Hematopoietic multipotent progenitor cell treated with erythropoietin and hydrocortisone succinate and interleukin-3 and kit ligand, for 4 days (in vitro differentiated cells): Measurements from ENCODE around the gene AFF3.
A peak's percentile ranks its signal among the peaks of the same experiment; 100 is the strongest.

ENCODE experiments used
- DNase-seq: peaks from one replicate; pipeline ENCODE4 v3.0.0-alpha.2; 2015

AFF3 gene

DNA sequence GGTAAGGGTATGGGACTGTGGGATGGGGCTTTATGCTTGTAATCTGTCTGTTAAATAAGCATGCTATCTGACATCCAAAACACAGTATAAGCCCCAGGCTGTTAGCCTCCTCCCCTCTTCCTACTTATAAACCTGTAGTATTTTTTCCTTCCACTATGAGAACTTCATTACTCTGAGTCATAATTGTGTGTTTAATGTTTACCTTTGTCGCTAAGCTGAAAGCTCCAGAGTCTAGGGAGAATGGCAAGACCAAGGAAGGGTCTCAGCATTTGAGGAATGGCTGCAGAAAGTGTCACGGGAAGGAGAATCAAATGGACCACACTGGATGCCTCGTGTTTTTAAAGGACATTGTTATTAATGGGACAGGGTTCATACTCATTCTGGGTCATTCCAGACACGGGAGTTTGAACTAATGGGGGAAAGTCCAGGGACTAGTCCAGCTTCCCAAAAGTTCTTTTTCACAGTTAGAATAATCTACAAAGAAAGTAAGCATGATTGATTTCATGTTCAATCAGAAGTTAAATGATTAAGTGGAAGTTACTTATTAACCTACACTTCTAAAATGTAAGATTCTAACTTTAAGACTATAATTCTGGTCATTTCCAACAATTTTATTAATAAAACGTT is 292.2 kb downstream of the AFF3 start:
- DNase-seq, result no peak

DNA sequence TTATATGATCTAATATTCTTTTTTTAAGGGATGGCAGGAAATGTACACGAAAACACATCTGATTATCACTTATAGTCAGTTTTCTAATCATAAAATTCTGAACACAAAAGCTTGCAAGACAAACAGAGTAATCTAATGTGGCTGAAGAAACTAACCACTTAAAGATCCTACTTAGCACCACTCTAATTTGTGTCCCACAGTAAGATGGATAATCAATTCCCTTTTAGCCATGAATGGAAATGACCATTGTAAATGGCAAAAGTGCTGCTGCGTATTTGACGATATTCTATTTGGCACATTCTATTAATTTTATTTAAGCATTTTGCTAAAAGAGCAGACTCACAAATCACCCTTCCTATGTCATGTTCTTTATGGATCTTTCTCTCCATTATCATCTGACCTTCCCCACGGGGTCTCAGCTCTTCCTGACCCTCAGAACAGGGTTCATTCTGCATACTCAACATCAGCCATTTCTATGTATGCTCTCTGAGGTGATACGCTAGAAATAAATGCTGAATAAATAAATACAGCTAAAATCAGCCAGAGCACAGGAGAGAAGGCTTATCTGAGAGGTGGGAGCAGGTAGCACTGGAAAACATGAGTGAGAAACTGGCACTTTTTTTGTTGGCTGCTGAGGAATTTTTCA is 295.8 kb downstream of the AFF3 start:
- no peak for DNase-seq

DNA sequence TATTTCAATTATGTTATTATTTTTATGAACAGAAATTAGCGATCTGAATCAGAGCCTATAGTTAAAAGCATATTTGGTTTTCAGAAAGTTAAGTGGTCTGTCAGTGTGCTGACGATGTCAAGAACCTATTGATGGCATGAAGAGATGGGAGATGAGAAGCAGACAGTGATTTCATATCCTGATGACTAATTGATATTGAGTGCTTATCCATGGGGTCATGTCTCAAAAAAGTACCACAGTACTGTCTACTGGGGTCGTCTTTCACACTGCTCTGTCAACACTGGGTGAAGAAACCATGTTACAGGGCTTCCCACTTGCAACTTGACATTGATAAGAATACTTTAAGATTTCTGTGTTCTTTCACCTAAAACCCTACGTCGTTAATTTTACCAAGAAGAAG is 297.1 kb downstream of the AFF3 start:
- DNase-seq, result no peak

DNA sequence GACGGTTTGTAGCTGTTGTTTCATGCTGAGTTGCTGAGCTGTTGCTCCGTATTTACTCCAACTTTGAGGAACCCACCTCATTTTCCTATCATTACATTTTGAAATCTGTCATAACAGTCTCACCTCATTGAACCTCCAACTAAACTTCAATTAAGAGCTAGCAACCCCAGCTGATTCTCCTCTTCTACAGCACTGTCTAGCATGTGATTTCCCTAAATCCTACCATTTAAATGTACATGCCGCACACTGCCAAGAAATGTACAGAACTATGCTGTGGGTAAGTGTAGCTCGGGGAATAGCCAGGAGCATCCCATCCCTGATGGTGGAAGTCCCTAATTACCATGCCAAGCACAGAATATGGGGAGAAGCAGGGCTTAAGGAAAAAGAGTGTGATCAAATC is 299.9 kb downstream of the AFF3 start:
- DNase-seq, result no peak

DNA sequence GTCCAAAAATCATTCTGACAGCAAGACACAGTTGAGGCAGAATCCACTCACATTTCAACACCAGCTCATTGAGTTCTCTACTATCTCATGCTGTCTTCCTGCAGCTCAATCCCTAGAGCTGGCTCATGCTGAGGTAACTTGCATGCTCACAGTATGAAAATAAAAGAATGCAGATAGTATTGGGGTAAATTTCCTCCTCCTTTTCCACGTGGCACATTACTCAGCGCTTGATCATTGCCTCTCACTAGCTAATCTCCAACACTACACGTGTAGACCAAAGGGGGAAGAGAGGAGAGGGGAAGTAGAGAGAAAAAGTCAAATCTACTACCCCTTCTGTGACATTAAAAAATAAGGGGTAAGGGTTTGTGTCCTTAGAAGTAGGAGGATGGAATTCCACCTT is 300.6 kb downstream of the AFF3 start:
- no peak for DNase-seq

DNA sequence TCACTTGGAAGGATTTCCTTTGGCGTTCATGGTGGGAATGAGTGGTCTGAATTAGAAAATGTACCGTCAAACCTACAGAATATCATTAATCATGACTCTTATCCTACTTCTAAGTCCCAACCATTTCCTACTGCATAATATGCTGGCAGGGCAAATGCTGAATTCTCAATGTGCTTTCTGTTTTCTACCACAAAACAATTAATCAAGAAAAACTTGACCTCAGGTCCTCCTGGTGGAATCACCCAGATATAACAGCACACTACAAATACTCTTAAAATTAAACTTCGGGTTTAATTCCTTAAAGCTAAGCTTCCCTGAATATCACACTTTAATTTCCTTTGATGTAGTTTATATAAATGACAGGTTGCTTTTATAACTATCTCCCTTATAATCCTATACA is 301.6 kb downstream of the AFF3 start:
- peak; percentile 45 for DNase-seq

DNA sequence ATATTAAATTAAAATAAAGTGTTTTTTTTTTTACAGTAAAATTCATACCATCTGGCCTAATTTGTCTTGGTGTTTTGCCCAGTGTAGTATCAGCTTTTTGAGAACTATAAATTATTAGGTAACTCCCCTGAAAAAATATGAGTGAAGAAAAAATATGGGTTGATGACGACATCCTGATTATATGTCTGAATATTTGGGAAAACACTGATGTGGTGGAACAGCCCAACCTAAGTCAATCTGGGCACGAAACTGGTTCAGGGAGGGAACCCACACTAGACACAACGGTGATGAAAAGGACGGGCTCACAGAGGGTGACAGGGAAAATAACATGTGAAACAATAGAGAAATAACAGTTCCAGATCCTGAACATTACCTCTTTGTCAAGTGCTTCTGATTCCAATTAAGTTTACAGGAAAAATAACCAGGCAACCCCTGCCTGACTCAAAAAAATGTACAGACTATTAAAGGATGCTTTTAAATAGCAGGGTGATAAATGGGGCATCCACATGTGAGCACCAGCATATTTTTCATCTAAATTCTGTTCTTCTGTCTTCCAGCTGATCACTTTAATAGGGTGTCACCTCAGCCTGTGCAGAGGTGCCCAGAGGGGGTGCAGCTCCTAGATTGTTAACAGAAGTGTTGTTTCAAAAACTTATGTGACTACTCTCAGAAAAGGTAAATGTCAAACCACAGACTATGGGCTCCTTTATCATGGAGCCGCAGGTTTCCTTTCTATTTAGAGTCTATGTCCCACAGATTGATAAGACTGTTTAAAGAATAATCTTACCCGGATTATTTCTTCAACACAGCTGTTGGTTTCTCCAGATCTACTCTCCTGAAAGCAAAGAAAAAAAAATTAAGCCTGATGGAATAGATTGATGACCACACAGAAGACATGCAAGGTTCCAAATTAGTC is 305.4 kb downstream of the AFF3 start:
- DNase-seq, result peak; percentile 73

DNA sequence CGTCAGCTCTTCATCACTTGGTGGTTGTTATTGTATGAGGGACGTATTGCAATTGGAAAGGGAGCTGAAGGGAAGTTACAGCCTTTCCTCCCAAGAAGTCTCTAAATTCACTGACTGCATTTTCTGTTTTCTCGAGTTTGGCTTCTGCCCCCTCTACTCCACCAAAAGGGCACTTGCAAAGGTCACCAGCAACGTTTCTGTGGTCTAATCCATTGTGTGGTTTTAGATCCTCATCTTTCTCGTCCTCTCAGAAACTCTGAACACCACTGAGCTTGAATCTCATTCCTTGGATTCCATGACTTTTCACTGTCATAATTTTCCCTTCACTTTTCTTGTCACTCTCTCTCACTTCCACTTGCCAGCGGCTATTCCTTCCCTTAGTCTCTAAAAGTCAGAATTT is 308.0 kb downstream of the AFF3 start:
- DNase-seq, result no peak

DNA sequence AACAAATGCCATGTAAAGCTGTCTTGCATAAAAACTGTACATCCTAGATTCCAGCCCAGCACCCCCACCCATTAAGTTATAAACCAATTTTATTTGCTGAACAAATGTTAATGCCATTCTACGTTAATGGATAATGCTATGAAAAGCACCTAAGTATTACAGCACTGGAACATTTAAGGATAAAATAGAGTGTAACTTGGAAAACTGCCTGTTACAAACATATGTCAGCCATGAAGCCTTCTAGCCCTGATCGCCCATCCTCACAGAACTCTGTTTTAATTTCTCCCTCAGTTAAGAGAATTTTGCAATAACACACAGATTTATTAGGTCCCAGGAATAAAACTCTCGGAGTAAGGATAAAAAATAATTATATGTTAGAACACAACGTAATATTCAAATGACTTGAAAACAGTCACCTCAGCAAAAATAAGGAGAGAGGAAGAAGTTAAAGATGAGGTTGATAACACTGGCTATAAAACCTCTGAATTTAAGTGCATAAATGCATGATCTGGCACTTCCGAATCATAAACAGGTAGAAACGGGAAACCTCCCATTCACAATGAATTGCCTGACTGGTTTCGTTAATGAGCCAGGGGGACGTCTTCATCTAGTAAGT is 308.7 kb downstream of the AFF3 start:
- no peak for DNase-seq

DNA sequence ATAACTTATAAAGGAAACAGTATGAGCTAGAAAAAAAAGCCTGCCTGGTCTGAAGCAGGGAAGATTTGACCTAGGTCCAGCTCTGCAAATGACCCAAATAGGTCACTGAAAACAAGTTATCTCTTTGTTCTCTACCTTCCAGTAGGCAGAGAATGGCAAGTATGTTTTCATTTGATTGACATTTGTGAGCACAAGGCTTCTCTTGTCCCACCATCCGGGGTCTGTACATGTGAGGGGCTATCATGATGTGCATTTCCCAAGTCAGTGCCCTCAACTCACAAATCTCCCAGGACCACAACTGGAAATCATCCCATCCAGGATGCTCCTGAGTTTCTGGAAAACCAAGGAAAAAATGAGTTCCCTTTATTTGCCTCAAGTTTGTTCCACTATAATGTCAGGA is 309.5 kb downstream of the AFF3 start:
- no peak for DNase-seq

DNA sequence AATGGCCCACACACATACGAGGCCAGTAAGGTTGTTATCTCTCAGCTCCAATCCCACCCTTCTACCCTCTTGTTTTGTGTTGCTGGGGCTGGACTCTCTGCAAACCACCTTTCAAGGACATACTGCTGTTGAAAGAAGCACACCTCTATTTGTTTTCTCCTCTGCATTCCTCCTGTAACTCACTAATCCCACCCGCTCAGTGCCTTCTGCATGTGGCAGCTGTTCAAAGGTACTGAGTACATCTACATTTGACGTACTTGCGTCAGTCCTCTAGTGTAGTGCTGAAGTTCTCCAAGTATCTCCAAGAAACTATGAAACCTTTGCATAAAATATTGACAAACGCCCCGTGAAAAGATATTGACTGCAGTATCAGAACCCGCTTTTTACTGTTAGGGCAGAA is 310.6 kb downstream of the AFF3 start:
- no peak for DNase-seq

DNA sequence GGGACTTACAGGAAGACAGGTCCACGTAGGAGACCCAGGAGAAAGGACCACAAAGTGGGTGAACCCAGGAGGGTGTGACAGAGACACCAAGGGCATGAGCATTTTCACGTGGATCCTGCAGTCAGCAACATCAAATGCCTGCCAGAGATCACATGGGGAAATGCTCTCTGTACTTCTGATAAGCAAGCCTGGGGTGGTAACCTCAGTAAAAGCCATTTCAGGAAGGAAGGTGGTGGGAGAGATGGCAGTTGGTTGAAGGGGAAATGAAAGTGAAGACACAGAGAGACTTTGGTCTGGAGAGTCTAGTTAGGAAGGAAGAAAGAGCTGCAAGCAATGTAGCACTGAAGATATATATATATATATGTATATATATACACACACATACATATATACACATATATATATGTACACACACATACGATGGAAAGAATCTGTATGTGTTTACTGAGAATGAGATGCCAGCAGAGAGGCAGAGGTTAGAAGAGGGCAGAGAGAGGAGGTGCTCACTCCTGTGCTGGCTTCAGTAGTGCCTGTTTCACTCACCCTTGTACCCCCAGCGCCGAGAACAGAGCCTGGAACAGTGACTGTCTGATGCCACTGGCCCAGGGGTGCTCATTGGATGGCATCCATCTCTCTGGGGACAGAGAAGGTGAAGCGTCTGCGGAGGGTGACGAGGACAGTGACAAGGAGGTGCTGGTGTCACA is 314.9 kb downstream of the AFF3 start:
- DNase-seq, result peak; percentile 84

DNA sequence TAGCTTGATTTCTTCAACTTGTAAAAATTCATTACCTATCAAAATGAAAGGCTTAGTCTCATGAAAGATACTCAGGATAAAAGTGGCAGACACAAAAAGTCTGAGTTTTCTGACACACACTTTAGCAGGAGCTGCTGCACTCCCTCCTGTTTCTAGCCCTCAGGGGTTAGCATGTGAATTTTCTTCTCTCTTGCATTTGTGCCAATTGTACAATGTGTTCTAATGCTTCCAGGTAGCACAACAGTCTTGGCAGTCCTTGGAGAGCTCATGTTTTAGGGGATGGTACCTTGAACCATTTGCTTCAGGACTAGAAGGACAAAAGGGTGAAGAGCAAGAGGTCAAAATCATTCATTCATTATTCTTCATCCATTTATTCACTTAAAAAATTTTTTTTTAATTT is 316.8 kb downstream of the AFF3 start:
- no peak for DNase-seq

DNA sequence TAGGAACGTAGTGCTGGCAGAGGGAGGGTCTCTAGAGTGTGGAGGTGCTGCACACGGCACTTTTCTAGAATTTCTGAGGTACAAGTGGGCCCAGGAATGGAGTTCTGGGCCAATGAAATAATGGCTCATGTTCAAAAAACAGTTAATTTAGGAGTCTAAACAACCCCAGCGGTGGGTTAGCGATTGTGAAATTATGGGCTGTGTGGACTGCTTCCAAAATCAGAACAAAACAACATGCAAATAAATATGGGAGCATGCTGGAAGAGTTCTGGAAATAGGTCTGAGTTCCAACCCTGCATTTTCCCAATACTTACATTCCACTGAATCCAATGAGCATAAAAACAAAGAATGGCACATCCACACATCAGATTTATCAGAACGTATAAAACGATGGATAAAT is 317.6 kb downstream of the AFF3 start:
- DNase-seq, result no peak

DNA sequence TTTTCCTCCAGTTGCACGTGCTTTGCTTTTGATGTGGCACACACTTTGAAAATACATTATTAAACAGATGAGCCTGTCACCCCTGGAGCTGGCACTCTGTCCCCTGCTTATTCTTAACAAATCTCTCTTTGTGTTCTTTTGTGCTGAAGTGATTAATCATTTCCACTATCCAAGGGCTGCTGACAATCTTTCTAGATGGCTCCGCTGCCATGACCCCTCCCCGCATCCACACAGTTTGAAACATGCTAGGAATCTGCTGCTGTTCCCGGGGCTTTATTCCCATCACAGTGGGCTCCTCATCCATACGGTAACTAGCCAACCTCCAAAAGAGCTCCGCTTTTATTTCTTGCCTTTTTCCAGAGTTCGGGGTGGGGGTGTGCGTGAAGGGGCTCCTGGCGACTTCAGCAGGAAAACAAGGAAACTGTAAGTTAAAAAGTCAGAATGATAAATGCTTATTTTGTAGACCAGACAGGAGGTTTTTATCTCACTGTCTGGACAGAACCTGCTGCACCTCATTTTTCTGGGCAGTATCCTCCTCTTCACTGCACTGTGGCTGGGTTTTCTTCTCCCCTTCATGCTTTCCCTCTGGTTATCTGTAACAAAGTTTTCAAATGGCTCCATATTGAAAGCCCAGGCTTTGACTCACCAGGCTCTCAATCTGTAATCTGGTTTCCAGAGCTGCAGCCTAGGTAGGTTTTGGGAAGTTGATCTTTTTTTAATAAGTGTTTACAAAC is 319.7 kb downstream of the AFF3 start:
- DNase-seq, result no peak

DNA sequence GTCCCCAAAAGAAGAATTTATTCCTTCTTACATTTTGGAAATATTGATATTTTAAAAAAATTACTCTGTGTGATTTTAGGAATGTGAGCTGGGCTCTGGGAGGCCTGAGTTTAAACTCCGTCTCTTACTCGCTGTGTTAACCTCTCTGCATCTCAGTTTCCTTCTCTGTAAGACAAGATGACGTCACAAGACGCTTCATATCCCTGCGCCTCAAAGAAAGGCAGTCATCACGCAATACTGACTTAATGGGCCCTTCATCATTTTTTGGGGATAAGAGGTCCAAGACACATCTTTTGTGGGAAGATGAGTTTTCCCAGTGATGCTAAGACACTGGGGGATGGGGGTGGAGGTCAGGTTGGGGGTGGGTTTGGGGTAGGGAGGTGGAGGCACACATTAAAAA is 320.4 kb downstream of the AFF3 start:
- no peak for DNase-seq

DNA sequence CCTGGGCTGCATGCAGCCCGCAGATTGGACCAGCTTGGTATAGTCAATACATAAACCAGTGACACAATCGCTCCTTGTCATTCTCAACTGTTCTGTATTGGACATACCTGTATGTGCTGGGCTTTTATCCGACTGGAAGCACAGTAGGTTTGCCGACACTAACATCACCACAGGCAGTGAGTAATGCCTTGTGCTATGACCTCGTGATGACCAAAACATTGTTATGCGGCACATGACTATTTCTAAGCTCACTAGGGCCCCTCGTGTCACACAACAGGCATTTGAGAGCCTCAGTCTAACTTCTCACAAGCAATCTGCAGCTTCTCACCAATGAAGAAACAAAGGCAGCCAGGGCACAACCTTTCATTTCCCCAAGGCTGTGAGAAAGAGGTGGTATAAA is 320.8 kb downstream of the AFF3 start:
- DNase-seq, result no peak

DNA sequence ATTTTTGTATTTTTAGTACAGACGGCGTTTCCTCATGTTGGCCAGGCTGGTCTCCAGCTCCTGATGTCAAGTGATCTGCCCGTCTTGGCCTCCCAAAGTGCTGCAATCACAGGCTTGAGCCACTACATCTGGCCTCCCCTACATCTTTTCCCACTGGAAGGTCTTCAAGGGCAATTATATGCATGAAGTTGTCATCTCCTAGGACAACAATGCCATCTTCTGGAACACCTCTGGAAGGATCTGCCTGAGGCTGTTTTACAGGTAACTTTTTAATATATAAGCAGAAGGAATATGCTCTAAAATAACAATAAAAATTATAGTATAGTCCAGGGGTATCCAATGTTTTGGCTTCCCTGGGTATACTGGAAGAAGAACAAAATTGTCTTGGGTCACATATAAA is 321.4 kb downstream of the AFF3 start:
- peak; percentile 15 for DNase-seq

DNA sequence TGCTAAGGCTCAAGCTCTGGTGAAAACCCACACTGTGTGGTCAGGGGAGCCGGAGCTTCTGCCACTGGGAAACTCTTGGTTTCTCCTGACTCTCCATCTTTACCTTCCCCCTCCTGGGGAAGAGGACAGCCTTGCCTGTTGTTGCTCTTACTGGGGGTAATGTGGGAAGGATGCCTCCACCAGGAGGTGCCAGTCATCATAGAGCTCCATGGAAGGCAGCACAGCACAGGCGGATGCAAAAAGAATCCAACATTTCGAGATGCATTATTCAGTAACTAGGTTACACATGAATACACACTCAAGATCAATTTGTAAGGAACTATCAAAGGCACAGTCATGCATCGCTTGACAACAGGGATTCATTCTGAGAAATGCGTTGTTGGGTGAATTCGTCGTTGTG is 322.6 kb downstream of the AFF3 start:
- peak; percentile 25 for DNase-seq

DNA sequence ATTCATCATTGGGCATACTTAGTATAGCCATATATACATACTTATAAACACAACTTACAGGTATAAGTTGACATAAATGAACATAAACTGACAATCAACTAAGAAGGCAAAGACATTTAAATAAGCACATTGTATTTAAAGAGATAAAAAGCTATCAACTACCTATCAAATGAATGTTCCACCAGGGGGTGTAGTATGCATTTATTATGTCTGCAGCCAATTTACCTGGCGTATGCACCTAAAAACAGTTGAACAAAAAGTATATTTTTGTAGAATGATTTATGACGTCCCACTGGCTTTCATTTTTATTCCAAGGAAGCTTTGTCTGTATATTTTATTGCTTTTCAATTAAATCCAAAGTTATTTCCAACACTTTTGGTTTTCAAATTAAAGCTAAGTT is 323.5 kb downstream of the AFF3 start:
- peak; percentile 62 for DNase-seq

DNA sequence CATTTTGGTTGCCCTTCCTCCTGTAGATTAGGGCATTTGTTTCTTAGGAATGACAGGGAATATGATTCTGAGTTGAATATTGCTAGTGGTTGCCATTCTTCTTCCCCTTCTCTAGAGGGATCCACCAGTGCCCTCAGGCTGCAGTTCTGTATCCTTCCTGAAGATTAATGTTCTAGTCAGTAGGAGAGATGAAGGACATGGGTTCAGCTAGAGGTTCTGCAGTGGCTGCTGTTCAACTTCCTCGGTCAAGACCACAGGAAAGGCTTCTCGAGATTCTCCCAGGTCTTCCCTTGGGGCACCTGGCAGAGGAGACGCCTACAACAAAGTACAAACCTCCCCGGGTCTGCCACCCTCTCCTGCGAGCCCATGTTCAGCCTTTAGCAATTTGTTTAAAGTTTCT is 325.5 kb downstream of the AFF3 start:
- DNase-seq, result no peak

DNA sequence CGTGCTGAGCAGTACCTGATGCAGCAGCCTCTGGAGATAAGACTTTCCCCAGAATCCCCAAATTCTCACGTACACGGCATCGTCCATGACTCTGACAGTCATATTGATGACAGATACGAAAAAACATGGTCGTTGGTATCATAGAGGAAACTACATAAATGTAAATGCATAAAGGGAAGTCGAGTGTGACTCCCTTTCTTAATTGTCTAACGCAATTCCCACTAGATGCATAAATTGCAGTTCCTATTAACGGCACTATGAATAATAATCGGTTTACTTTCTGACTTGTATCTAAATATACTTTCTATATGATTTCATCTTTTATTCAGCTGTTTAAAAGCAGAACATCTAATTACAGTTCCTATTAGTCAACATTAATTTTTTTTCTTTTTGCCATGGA is 330.0 kb downstream of the AFF3 start:
- DNase-seq, result no peak
